ENCODE results near the gene PARK7. TPM values are rescaled to one million over a fixed set of nuclear protein-coding genes. Genes with fewer than 3 reads are reported as not detected.

Gene PARK7
- total RNA-seq, 2 experiments from 2014 or later = 138 to 306 TPM

DNA sequence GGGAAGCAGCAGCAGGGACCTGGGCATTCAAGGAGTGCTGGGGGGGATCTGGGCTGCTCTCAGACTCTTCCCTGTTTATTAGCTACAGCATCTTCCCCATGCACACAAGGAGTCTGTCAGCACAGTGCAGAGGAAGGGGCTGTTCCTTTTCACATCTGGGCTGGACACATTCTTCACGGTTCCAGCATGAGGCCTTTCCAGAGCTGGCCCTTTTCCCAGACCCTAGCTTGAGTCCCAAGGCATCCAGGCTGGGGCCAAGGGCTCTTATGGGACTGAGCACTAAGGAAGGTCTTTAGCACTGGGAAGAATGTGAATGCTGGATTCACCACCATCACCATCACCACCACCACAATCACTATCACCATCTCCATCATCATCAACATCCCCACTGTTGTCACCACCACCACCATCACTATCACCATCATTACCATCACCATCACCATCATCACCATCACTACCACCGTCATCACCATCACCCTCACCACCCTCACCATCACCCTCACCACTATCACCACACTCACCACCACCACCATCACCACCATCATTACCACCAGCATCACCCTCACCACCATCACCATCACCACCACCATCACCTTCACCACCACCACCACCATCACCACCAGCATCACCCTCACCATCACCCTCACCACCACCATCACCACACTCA lies 28.4 kb downstream of the PARK7 start:
- CTCF ChIA-PET (ENCODE audit: unreplicated experiment) = no interaction called here
- Histone ChIP-seq H3K27ac (ENCODE audit: low read depth, low read length, poor library complexity, severe bottlenecking) (no peak overlapping the region), H3K4me1 (ENCODE audit: insufficient read depth, low read length, poor library complexity, severe bottlenecking) (peaks cover 6% of the 10 kb centered on the region), H4K20me1 (ENCODE audit: insufficient read depth, low read length) (no peaks in the 10 kb centered on the region), H3K9me3 (ENCODE audit: low read length) (no peaks in the 10 kb centered on the region), H2AFZ (ENCODE audit: low read length) (no peak overlapping the region), H3K79me2 (ENCODE audit: insufficient read depth, low read depth, low read length) (no peaks in the 10 kb centered on the region), H3K9me2 (ENCODE audit: insufficient read depth, low read length) (no peaks in the 10 kb centered on the region), H3K36me3 (ENCODE audit: insufficient read depth, low read length) (peaks cover 27% of the 10 kb centered on the region), H3K4me3 (ENCODE audit: low read depth, low read length, poor library complexity, severe bottlenecking) (no peak overlapping the region), H3K4me2 (ENCODE audit: low read length) (no peak overlapping the region)
- intact Hi-C loops (cut with micrococcal nuclease; ENCODE audit: unreplicated experiment) = no loop called here
- TF ChIP-seq, protein P1, sequence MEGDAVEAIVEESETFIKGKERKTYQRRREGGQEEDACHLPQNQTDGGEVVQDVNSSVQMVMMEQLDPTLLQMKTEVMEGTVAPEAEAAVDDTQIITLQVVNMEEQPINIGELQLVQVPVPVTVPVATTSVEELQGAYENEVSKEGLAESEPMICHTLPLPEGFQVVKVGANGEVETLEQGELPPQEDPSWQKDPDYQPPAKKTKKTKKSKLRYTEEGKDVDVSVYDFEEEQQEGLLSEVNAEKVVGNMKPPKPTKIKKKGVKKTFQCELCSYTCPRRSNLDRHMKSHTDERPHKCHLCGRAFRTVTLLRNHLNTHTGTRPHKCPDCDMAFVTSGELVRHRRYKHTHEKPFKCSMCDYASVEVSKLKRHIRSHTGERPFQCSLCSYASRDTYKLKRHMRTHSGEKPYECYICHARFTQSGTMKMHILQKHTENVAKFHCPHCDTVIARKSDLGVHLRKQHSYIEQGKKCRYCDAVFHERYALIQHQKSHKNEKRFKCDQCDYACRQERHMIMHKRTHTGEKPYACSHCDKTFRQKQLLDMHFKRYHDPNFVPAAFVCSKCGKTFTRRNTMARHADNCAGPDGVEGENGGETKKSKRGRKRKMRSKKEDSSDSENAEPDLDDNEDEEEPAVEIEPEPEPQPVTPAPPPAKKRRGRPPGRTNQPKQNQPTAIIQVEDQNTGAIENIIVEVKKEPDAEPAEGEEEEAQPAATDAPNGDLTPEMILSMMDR (conservative IDR thresholded peaks at IDR 0.05; ENCODE audit: low read length) = no peak
- no peak for TF ChIP-seq EZH2phosphoT487 (IDR thresholded peaks at IDR 0.05; ENCODE audit: borderline replicate concordance, low read depth, low read length)
- BruUV-seq (replicated peaks) = no TSS peak
- no peak for DNase-seq (ENCODE audit: low spot score)
- POLR2A ChIA-PET = interaction anchor here (0.7 kb wide), 1 partner anchor 159 kb away, joined by 3 read pairs; no protein-coding TSS in a partner anchor

DNA sequence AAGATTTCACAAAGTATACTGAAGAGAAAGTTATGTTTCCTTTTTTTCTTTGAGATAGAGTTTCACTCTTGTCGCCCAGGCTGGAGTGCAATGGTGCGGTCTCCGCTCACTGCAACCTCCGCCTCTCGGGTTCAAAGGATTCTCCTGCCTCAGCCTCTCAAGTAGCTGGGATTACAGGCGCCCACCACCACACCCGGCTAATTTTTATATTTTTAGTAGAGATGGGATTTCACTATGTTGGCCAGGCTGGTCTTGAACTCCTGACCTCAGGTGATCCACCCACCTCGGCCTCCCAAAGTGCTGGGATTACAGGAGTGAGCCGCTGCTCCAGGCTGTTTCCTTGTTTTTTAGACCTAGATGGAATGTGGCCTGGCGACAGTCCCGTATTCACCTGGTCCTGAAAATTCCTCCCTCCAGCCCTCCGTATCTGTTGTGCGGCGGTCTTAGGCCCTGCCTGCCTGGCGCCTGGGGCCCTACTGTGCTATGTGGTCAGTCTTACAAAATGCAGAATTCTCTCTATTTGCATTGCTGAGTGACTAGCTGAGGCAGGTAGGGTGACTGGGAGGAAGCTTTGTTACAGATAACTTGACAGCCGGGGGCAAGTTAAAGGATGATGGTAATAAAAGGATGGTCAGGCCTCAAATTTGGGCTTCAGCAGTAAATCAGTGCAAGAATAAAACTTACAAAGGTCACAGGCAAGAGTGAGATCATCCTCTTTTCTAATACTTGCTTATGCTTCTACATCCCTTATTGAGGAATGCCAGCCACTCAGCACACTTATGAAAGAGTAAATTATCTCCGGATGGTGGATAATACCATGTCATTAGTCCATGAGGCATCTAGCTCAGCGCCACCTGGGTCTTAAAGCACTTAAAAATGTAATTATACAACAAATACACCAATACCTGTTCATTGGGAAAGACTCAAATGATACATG lies 30.3 kb downstream of the PARK7 start:
- no peak overlapping the region for H2AFZ ChIP-seq (ENCODE audit: low read length)
- H3K79me2 ChIP-seq (ENCODE audit: insufficient read depth, low read depth, low read length) = no peaks in the 10 kb centered on the region
- intact Hi-C loops (cut with micrococcal nuclease; ENCODE audit: unreplicated experiment) = no loop called here
- H3K4me3 ChIP-seq (ENCODE audit: low read depth, low read length, poor library complexity, severe bottlenecking) = no peak overlapping the region
- no peaks in the 10 kb centered on the region for H3K9me2 ChIP-seq (ENCODE audit: insufficient read depth, low read length)
- ChIA-PET POLR2A (interaction anchor here (0.5 kb wide), 1 partner anchor 91 kb away, joined by 7 read pairs; no protein-coding TSS in a partner anchor), CTCF (ENCODE audit: unreplicated experiment) (no interaction called here)
- no TSS peak for BruUV-seq (replicated peaks)
- H3K4me1 ChIP-seq (ENCODE audit: insufficient read depth, low read length, poor library complexity, severe bottlenecking) = peaks cover 6% of the 10 kb centered on the region
- 0 out of 2 replicates have a peak, but pooled peaks cover 9% of the 10 kb centered on the region for H3K36me3 ChIP-seq (ENCODE audit: insufficient read depth, low read length)
- H4K20me1 ChIP-seq (ENCODE audit: insufficient read depth, low read length) = no peaks in the 10 kb centered on the region
- H3K27ac ChIP-seq (ENCODE audit: low read depth, low read length, poor library complexity, severe bottlenecking) = no peak overlapping the region
- TF ChIP-seq EZH2phosphoT487 (IDR thresholded peaks at IDR 0.05; ENCODE audit: borderline replicate concordance, low read depth, low read length) = no peak
- TF ChIP-seq, protein P1 (conservative IDR thresholded peaks at IDR 0.05; ENCODE audit: low read length) = no peak
- H3K9me3 ChIP-seq (ENCODE audit: low read length) = no peaks in the 10 kb centered on the region
- H3K4me2 ChIP-seq (ENCODE audit: low read length) = no peak overlapping the region
- no peak for DNase-seq (ENCODE audit: low spot score)
